Activated naive CD4-positive, alpha-beta T cell treated with anti-CD3 and anti-CD28 coated beads, Interleukin-2, amount 50 U/mL, for 24 hours (primary cell): ENCODE results near the gene NFATC2IP.
"Not testable (repeated sequence)": the region's sequence is repeated elsewhere in the genome, so short reads cannot be mapped to it uniquely, and the experiment has no call there.

Experiments
- H3K27ac Mint-ChIP-seq: one replicate; pipeline ENCODE4 v1.8.0; 2021; ENCODE audit warnings: mild to moderate bottlenecking, mixed read lengths
- H3K27me3 Mint-ChIP-seq: one replicate; pipeline ENCODE4 v1.8.0; 2021; ENCODE audit warnings: mixed read lengths
- H3K36me3 Mint-ChIP-seq: one replicate; pipeline ENCODE4 v1.8.0; 2021; ENCODE audit warnings: mixed read lengths
- H3K4me1 Mint-ChIP-seq: one replicate; pipeline ENCODE4 v1.8.0; 2021; ENCODE audit warnings: mixed read lengths
- H3K4me3 Mint-ChIP-seq: one replicate; pipeline ENCODE4 v1.8.0; 2021; ENCODE audit warnings: mild to moderate bottlenecking, mixed read lengths
- H3K9me3 Mint-ChIP-seq: one replicate; pipeline ENCODE4 v1.8.0; 2021; ENCODE audit warnings: mixed read lengths

The NFATC2IP gene

DNA sequence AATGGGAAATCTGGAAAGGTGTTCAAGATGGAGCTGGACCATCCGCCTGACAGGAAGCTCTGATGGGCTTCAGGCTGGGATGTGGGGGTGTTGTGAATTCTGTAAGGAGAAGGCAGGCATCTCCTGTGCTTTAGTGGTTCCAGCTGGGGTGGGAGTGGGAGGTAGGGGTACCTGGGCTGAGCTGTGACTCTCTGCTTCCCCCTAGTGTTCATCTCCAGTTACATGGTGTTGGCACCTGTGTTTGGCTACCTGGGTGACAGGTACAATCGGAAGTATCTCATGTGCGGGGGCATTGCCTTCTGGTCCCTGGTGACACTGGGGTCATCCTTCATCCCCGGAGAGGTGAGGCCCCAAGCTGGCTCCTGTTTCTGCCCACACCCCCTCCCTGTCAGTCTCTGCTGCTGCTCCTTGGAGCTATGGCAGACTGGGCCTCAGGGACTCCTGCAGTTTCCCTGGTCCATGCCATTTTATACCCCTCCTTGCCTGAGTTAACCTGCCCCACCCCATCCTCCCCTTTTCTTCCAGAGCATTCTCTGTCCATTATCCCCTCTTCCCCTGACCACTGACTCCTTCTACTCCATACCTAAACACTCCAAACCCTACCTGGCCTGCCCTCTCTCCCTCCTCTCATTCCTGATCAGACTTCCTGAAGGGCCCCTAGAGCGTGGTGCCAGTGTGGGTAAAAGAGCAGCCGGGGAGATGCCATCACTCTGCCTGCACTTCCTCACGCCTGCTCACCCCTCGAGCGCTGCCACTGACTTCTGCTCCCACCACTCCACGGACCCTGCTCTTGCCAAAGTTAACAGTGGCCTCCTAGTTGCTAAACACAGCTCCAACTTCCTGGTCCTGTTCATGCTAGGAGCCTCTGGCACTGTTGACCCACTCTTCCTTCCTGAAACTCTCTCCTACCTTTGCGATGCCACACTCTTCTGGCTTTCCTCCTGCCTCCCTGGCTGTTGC, 27.2 kb downstream of the NFATC2IP start:
- peak overlapping the region; percentile 87 for H3K27ac Mint-ChIP-seq
- peak overlapping the region; percentile 69 for H3K4me3 Mint-ChIP-seq

DNA sequence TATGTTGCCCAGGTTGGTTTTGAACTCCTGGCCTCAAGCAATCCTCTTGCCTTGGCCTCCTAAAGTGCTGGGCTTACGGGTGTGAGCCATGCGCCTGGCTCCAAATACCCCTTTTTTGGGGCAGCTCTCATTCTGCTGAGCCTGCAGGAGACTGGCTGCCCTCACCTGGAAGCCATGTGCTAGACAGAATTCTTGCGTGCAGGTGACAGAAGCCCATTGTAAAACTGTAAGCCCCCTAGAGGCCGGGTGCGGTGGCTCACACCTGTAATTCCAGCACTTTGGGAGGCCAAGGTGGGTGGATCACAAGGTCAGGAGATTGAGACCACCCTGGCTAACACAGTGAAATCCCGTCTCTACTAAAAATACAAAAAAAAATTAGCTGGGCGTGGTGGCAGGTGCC, 29.6 kb downstream of the NFATC2IP start:
- not testable (repeated sequence) for H3K27ac Mint-ChIP-seq, H3K9me3 Mint-ChIP-seq, H3K4me3 Mint-ChIP-seq, H3K27me3 Mint-ChIP-seq
- Mint-ChIP-seq H3K36me3 (peaks cover 23% of the 10 kb centered on the region), H3K4me1 (peaks cover 58% of the 10 kb centered on the region)

More for the DNA sequence above, 27.2 kb downstream of the NFATC2IP start:
- no peaks in the 10 kb centered on the region for H3K27me3 Mint-ChIP-seq
- no peaks in the 10 kb centered on the region for H3K9me3 Mint-ChIP-seq
- H3K4me1 Mint-ChIP-seq: peaks cover 52% of the 10 kb centered on the region
- H3K36me3 Mint-ChIP-seq: peaks cover 12% of the 10 kb centered on the region

DNA sequence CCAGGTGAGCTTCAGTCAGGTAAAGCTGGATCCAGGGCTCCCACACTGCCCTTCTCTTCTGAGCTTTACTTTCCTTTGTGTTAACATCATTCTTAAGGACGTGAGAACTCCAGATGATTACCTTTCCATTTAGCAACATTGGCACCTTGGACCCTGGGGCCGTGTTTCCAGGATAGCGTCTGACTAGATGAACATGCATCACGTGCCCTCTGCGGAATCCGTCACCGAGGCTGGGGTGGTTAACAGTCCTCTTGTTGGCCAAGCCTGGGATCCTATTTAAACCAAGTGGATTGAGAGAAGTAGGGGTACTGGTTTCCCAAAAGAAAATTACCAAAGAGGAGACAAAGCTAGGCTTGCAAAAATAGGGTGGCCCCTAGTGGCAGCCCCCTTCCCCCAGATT, 30.2 kb downstream of the NFATC2IP start:
- Mint-ChIP-seq H3K4me1 (peaks cover 52% of the 10 kb centered on the region), H3K27me3 (no peaks in the 10 kb centered on the region), H3K4me3 (no peak overlapping the region), H3K27ac (no peak overlapping the region), H3K36me3 (peaks cover 25% of the 10 kb centered on the region), H3K9me3 (no peaks in the 10 kb centered on the region)

DNA sequence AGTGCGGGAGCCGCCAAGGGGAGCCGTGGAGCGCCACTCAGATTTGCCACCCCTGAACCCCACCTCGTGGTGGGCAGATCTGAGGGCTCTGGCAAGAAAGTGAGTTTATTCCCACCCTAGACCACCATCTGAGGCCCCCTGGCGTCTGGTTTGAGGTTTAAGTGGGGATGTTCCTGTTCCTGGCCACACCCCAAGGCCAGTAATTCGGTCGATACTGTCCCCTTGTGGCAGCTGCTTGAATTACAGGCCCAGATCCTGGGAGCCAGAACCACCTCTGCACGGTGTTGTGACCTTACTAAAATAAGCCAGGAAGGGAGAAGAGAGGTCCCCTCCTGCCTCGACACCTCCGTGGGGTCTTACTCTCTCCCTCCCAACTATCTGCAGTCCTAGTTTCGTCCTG, 30.8 kb downstream of the NFATC2IP start:
- H3K4me1 Mint-ChIP-seq: peaks cover 46% of the 10 kb centered on the region
- H3K9me3 Mint-ChIP-seq: no peaks in the 10 kb centered on the region
- no peak overlapping the region for H3K27ac Mint-ChIP-seq
- H3K27me3 Mint-ChIP-seq: no peaks in the 10 kb centered on the region
- peaks cover 25% of the 10 kb centered on the region for H3K36me3 Mint-ChIP-seq
- H3K4me3 Mint-ChIP-seq: no peak overlapping the region

GRCh38 chr16:28982418-28982817, 31.7 kb downstream of the NFATC2IP start:
- Mint-ChIP-seq H3K27ac (no peak overlapping the region), H3K36me3 (peaks cover 31% of the 10 kb centered on the region), H3K4me3 (no peak overlapping the region), H3K9me3 (peaks cover 5% of the 10 kb centered on the region), H3K27me3 (no peaks in the 10 kb centered on the region), H3K4me1 (peaks cover 44% of the 10 kb centered on the region)

DNA sequence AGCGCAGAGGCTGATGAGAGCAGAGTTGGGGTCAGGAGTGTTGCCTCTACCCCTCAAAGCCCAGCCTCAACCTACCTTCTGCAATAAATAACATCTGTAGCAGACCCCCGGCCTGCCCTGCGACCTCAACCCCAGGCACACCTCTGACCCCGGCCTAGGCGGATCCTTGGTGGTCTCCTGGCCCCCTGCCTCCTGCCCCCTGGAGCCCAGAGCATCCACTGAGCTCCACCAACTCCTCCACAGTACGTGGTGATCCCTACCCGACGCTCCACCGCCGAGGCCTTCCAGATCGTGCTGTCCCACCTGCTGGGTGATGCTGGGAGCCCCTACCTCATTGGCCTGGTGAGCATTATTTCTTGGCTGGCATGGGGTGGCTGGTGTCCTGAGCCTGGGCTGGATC, 32.2 kb downstream of the NFATC2IP start:
- no peak overlapping the region for H3K4me3 Mint-ChIP-seq
- H3K27ac Mint-ChIP-seq: no peak overlapping the region
- no peaks in the 10 kb centered on the region for H3K27me3 Mint-ChIP-seq
- peaks cover 44% of the 10 kb centered on the region for H3K4me1 Mint-ChIP-seq
- H3K36me3 Mint-ChIP-seq: peaks cover 36% of the 10 kb centered on the region
- peaks cover 8% of the 10 kb centered on the region for H3K9me3 Mint-ChIP-seq

GRCh38 chr16:28983644-28984043, 32.9 kb downstream of the NFATC2IP start:
- Mint-ChIP-seq H3K27me3 (no peaks in the 10 kb centered on the region), H3K4me3 (peak overlapping the region; percentile 83), H3K4me1 (peaks cover 41% of the 10 kb centered on the region), H3K27ac (peak overlapping the region; percentile 68), H3K9me3 (peaks cover 8% of the 10 kb centered on the region), H3K36me3 (peaks cover 35% of the 10 kb centered on the region)

GRCh38 chr16:28984091-28984490, 33.4 kb downstream of the NFATC2IP start:
- Mint-ChIP-seq H3K36me3 (peaks cover 37% of the 10 kb centered on the region), H3K4me3 (peak overlapping the region; percentile 83), H3K4me1 (peaks cover 44% of the 10 kb centered on the region), H3K27ac (no peak overlapping the region), H3K9me3 (peaks cover 8% of the 10 kb centered on the region), H3K27me3 (no peaks in the 10 kb centered on the region)

GRCh38 chr16:28984619-28985135, 33.9 kb downstream of the NFATC2IP start, which contains the start of gene LAT:
Gene LAT, plus strand, starts transcription at chr16:28985052. Its CDS starts 366 bp downstream, at chr16:28985418.
- Mint-ChIP-seq H3K4me3 (peak within 1 kb of the TSS; percentile 98), H3K9me3 (peaks cover 8% of the 10 kb centered on the region), H3K27ac (peak within 1 kb of the TSS; percentile 97), H3K27me3 (no peaks in the 10 kb centered on the region), H3K36me3 (peaks cover 39% of the 10 kb centered on the region), H3K4me1 (peaks cover 50% of the 10 kb centered on the region)

- H3K4me1 Mint-ChIP-seq: peaks cover 58% of the 10 kb centered on the region
- H3K4me3 Mint-ChIP-seq: peak overlapping the region; percentile 98
- H3K9me3 Mint-ChIP-seq: peaks cover 8% of the 10 kb centered on the region
- H3K27ac Mint-ChIP-seq: peak overlapping the region; percentile 97
- H3K36me3 Mint-ChIP-seq: peaks cover 44% of the 10 kb centered on the region
- H3K27me3 Mint-ChIP-seq: no peaks in the 10 kb centered on the region
Measured at GRCh38 chr16:28985211-28986041, 34.7 kb downstream of the NFATC2IP start.

DNA sequence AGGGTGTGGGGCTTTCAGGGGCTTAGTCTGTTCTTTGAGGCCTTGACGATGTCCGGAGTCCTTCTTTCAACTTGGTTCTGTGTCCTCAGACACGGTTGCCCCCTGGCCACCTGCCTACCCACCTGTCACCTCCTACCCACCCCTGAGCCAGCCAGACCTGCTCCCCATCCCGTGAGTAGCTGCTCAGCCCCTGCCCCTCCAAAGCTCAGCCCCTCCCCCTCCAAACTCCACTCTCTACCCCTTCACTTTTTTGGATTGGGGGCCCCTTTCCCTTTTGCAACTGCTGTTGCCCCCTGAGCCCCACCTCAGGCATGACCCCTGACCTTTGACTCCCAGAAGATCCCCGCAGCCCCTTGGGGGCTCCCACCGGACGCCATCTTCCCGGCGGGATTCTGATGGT, 35.3 kb downstream of the NFATC2IP start:
- peaks cover 64% of the 10 kb centered on the region for H3K4me1 Mint-ChIP-seq
- H3K36me3 Mint-ChIP-seq: peaks cover 48% of the 10 kb centered on the region
- H3K9me3 Mint-ChIP-seq: peaks cover 8% of the 10 kb centered on the region
- H3K4me3 Mint-ChIP-seq: peak overlapping the region; percentile 98
- H3K27me3 Mint-ChIP-seq: no peaks in the 10 kb centered on the region
- peak overlapping the region; percentile 97 for H3K27ac Mint-ChIP-seq

GRCh38 chr16:28986492-28986891, 35.8 kb downstream of the NFATC2IP start:
- H3K27ac Mint-ChIP-seq: peak overlapping the region; percentile 97
- H3K4me3 Mint-ChIP-seq: peak overlapping the region; percentile 98

GRCh38 chr16:28987170-28987853, 36.6 kb downstream of the NFATC2IP start:
- Mint-ChIP-seq H3K36me3 (peaks cover 43% of the 10 kb centered on the region), H3K4me3 (peak overlapping the region; percentile 98), H3K27ac (peak overlapping the region; percentile 100), H3K9me3 (peaks cover 8% of the 10 kb centered on the region), H3K4me1 (peaks cover 64% of the 10 kb centered on the region), H3K27me3 (no peaks in the 10 kb centered on the region)

More at GRCh38 chr16:28986492-28986891, 35.8 kb downstream of the NFATC2IP start:
- Mint-ChIP-seq H3K36me3 (peaks cover 48% of the 10 kb centered on the region), H3K4me1 (peaks cover 66% of the 10 kb centered on the region), H3K9me3 (peaks cover 8% of the 10 kb centered on the region), H3K27me3 (no peaks in the 10 kb centered on the region)

DNA sequence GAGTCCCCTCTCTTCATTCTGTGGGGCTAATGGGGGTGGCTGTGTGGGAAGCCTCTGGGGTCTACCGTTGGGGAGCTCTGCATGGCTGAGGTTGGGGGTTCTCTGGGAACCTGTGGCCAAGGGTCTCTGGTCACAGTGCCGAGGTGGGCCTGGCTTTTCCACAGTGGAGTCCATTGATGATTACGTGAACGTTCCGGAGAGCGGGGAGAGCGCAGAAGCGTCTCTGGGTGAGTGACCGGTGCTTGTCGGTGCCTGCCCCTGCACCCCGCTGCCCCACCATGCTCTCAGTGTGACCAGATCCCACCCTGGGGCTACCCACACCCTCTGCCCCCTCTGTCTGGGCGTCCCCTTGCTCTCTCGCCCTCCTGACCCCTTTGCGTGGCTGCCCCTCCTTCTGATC, 38.6 kb downstream of the NFATC2IP start:
- Mint-ChIP-seq H3K4me3 (peak overlapping the region; percentile 74), H3K27ac (peak overlapping the region; percentile 95), H3K36me3 (peaks cover 32% of the 10 kb centered on the region), H3K9me3 (peaks cover 8% of the 10 kb centered on the region), H3K4me1 (peaks cover 51% of the 10 kb centered on the region), H3K27me3 (no peaks in the 10 kb centered on the region)
